HG03045 (cell line): ENCODE results near the gene RNF215.

ENCODE experiments used
- ATAC-seq: cut with Tn5 transposase; IDR thresholded peaks from one replicate; pipeline ENCODE4 v1.9.1; 2021; ENCODE audit warnings: mild to moderate bottlenecking, moderate library complexity; ENCODE audit not compliant: unreplicated experiment

The RNF215 gene

DNA sequence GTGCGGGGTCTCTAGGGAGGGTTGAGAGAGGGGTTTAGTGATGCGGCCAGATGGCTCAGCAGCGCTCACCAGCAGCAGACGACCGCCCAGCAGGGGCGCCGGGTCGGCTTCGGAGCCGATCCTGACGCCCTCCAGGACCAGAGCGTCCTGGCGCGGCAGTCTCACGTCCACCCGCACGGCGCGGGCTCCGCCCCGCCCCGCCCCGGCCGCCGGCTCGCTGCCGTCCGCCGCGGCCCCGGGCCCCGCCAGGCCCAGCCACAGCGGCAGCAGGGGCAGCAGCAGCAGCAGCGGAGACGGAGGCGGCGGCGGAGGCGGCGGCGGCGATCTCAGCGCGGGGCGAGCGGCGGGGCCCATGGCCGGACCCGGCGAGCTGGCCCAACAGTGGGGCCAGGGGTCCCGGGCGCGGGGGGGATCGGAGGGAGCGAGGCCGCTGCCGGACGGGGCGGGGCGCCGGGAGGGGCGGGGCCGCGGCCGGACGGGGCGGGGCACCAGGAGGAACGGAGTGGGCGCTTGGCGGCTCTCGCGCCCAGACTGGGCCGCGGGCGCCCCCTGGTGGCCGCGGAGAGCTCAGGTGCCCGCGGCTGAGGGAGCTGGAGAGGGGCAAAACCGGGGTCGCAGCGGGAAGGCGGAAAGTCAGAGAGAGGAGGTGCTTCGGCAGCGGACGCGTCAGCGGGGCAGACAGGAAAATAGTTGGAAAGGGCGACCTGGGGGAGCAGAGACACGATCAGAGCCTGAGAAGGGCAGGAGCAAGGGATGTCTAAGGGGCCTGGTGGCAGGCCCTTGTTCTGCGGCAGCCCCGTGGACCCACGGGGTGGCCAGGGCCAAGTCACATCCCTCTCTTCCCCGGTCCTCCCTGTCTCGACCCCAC is at the start of gene RNF215:
Gene RNF215, minus strand, starts transcription at position 452 of the 868 bp plus-strand sequence. Its CDS starts 98 bp downstream, at position 354.
- ATAC-seq: peak; percentile 73

- no peak for ATAC-seq
Observed at GRCh38 chr22:30436196-30436595, 49.0 kb upstream of the RNF215 start.

DNA sequence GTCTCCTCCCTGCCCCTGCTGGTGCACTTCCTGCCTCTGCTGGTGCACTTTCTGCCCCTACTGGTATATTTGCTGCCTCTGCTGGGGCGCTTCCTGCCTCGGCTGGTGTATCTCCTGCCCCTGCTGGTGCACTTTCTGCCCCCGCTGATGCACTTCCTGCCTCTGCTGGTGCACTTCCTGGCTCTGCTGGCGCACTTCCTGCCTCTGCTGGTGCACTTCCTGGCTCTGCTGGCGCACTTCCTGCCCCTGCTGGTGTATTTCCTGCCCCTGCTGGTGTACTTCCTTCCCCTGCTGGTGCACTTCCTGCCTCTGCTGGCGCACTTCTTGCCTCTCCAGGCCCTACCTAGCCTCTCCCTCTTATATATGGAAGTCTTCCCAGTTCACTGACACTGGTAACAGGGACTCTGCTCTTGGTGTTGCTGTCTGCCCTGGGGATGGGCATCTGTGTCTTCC is 48.5 kb upstream of the RNF215 start:
- ATAC-seq: no peak

DNA sequence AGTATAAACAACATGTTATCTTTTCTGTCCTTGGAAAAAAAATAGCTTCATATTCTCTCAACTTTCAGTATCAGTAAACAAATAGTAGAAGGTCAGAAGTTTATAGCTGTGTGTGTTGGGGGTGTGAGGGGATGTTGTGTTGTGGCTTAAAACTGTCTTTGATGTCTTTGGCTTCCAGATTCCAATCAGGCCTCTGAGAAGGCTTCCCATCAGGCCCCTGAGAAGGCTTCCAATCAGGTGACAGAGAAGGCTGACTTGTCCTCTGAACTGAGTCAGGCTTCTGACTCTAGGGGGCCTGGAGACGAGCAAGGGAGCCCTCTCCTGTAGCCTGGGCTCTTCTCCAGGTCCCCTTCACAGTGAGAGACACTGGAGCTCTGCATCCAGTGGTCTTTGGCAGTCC is 47.6 kb upstream of the RNF215 start:
- ATAC-seq: no peak

GRCh38 chr22:30433773-30434172 is 46.6 kb upstream of the RNF215 start:
- ATAC-seq: no peak

DNA sequence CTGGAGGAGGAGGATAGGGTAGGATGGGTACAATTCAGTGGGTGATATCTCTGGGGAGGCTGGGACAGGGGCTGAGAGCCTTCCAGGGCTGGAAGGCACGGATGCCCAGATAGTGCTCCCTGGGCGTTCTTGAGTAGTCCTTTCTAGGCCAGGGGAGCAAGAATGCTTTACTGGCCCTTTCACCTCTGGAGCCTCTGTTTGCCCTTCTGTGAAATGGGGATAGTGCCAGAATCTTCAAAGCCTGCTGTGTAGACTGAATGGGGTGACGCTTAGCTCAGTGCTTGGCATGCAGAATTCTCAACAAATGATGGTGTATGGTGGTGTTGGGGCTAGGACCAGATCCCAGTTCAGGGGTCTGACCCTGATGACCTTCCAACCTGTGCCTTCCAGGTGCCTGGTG is 46.0 kb upstream of the RNF215 start:
- ATAC-seq: no peak

DNA sequence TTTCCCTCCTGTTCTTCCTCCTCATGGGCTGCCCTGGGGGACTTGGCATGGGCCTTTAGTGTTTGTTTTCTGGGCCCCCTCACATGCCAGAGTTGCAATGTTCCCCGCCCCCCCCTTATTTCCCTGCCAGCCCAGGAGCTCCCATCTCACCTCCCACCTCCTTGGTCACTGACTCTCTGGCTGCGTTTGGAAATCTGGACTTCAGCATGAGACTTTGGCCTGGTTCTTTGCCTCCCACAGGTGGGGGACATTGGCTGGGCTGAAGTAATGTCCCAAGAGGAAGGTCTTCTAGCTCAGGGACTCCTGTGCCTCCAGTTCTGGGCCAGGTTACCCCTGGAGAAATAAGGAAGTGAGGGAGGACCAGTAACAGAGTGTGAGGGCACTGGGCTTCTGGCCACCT is 45.3 kb upstream of the RNF215 start:
- ATAC-seq: no peak

DNA sequence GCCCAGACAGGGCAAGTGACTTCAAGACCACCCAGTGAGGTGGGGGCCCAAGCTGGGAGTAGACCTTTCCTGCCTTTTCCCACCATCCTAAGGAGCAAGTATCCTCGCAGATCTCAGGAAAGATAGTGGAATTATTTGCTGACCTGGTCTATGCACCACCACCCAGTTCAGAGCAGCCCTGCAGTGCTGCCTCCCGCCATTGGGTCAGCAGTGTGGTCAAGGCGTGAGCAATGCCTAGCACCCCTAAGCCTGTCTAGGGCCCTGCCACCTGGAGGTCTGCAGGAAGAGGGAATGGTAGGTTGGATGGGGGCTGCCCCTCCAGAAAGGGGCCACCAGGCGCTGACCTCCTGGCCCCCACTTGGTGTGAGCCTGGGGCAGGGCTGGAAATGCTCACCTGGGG is 44.9 kb upstream of the RNF215 start:
- no peak for ATAC-seq

DNA sequence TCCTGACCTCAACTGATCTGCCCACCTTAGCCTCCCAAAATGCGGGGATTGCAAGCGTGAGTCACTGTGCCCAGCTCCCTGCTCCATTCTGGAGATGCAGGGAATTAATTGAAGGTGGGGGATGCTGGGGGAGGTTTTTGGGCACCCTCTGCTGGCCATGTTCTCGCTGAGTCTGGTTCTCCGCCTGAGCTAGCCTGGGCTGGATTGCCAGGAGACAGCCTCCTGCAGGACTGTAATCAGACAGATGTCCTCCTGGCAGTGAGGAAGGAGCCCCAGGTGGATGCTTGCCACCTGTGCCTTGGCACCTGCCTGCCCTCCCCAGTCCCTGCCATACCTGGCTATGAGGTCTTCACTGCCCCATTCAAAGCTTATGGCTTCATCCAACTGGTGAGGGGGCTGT is 43.7 kb upstream of the RNF215 start:
- ATAC-seq: no peak

DNA sequence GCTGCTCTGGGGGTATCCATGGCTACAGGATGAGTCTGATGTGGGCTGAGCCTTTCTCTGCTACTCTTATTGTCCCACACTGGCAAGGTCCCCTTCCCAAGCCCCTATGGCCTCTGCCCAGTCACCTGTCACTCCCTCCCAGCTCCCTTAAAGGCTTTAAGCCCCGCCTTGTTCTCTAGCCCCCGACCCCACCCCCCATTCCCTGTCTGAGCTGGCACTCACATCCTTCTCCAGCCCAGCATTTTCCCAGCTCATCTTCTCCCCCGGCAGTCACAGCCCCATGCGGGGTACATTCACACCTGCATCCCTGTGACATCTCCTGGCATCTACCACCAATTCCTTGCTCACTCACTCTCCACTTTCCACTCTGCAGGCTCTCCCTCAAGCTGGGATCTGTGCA is 42.7 kb upstream of the RNF215 start:
- ATAC-seq: no peak

DNA sequence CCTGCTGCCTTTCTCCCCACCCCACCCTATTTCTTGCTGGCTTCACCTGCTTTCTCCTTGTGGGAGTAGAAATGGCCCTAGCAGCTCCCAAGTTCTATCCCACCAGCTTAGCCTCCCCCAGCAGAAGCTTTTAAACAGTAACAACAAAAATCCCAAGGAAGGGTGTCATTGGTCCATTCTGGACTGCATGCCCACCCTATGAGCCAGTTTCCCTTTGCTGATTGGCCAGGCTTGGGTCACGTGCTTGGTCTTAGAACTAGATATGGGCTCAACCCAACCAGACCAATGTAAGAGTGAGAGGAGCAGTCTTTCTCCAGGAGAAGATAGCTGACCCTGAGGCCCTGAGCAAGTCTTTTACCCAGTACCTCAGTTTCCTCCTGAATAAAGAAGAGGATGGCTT is 40.7 kb upstream of the RNF215 start:
- no peak for ATAC-seq

GRCh38 chr22:30426388-30427353 is 39.5 kb upstream of the RNF215 start:
- ATAC-seq: no peak

DNA sequence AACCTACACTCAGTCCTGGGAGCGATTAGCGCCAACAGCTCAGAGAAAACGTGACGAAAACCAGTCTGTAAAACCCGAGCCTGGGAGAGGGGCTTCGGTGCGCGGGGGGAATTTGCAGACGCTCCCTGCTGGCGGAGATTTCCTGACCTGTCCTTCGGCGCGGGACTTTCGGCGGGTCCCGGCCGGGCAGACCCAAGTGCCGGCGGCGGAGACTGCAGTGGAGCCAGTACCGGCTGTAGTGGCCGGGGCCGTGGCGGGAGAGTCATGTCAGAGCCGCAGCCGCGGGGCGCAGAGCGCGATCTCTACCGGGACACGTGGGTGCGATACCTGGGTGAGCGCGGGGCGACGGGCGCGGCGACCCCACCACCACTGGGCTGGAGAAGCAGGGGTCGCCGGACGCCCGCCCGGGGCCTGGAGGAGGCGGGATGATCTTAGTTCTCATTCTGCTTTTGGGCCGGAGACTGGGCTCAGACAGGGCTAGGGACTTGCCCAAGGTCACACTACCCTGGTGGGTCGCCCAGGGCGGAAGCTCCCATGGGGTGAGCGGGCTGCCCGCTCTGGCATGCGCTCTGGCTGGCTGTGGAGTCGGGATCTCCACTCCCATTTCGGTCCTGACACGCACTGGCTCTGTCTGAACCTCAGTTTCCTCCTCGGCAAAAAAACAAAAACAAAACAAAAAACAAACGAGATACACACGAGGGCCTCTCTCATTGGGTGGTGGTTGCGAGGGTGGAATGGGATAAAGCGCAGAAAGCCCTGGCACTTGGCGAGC is 38.6 kb upstream of the RNF215 start, which contains the start of gene MTFP1:
Gene MTFP1, plus strand, starts transcription at position 153 of the 772 bp plus-strand sequence. Its CDS starts 112 bp downstream, at position 265.
- no peak for ATAC-seq

DNA sequence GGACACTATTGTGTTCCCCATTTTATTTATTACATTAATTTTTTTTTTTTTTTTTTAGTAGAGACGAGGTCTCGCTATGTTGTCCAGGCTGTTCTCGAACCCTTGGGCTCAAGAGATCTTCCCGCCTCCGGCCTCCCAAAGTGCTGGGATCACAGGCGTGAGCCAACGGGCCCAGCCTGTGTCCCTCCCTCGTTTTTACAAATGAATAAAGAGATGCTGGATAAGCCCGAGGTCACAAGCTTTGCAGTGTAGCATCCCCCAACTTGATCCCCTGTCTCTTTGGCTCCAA is 38.1 kb upstream of the RNF215 start:
- ATAC-seq: no peak

DNA sequence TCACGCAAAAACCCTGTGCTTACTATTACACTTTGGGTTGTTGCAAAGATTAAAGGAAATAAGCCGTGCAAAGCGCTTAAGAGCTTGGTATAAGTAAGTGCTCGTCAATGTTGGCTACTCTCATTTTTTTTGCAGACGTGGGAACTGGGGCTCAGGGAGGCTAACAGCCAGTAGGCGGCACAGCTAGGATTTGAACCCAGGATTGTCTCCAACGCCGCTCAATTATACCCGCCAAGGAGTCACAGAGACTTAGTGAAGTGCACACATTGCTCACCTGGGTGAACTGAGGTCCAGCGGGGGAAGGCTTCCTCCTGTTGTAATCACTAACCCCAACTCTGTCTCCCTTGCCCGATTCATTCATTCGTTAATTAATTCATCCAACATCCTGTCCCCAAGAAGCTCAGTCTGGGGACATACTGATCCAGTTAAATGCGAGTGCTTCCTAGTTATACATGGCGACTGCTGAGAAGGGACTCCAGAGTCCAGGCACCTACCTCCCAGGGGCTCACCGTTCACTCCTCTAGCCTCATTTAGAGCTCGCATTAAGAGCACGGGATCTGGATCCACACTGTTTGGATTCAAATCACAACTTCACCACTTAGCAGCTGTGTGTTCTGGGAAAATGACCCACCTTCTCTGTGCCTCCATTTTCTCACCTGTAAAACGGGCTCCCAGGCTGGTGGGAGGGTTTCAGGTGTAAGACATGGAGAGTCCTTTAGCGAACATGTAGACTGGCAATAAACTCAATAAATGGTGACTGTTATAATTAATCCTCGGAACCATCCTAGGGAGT is 37.5 kb upstream of the RNF215 start:
- no peak for ATAC-seq

- peak; percentile 81 for ATAC-seq
Observed at GRCh38 chr22:30423959-30424533, 36.8 kb upstream of the RNF215 start.

DNA sequence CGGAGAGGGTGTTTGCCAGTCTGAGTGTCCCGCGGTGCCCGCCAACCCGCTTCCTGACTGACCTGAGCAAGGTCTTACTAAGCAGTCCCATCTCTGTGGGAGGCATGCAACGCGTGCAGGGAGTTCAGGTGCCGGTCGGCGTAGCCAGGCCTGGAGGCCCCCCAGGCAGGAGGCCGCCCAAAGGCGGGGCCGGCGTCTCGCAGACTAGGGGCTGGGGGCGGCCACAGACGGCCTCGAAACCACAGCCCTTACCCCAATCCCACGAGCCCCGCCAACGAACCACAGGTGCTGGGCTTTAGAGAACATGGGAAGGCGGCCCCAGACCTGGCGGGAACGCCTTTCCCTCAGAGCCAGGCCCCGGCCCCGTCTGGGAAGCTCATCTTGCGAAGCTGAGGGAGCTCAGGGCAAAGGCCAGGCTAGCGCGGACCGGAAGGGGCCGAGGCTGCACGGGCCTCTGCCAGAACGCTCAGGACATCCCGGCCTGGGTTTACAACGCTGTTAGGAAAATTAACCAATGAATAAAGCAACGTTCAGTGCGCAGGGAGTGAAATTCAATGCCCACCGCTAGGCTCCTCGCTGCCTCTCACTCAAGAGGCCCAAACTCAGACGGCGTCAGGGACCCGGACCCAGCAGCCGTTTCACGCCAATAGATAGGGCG is 36.2 kb upstream of the RNF215 start:
- ATAC-seq: peak; percentile 29

DNA sequence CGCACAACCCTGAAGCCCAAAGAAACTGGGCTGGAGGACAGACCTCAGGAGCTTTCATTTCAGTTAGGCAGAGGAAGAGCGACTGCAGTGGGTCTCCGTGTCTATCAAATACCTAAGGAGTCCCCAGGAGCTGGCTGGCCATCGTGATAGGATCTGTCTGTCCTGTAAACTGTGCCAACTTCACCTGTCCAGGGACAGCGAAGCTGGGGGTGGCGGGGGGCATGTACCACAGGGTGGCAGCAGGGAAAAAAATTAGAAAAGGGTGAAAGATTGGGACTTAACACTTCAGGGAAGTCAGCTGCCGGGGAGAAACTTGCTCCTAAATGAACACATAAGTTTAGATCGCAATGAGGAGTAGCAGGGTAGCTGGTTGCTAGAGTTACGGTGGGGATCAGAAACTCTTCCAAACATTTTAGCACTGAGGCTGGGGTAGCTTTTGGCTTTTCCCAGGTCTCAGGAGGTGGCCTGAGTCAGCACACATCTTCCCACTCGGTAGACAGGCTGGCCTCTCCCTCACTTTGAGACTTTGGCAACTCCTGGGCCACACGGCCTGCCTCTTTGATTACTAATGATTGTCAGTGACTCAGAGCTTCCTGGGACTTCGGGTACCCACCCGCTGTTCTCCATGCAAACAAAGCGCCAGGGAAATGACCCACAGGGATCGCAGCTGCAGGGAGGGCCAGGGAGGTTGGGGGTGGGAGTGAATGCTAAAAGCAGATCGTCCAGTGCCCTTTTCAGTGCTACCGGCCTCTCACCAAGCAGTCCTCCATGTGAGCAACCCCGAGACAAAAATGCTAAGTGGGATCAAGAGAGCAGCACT is 35.5 kb upstream of the RNF215 start:
- no peak for ATAC-seq
